Measurements from ENCODE around the gene GMPR2. TPM values are rescaled to one million over a fixed set of nuclear protein-coding genes. Genes with fewer than 3 reads are reported as not detected.

Gene GMPR2
- total RNA-seq, 1 experiment from 2014 or later, result 76.9 TPM

DNA sequence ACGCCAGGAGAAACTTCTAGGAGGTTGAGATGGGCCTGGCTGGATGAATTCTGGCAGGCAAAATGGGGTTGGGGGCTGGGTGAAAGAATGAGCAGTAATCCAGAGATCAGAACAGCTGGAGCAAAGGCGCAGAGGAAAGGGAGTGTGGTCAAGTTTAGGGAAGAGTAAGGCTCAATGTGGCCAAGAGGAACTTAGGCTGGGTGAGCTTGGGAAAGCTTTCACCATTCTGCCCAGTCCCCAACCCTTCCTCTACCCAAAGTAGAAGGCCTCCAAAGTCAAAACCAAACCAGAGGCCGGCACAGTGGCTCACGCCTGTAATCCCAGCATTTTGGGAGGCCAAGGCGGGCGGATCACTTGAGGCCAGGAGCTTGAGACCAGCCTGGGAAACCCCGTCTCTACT is 48.9 kb downstream of the GMPR2 start:
- H3K27me3 ChIP-seq (replicated peaks; ENCODE audit: control insufficient read depth, insufficient read depth, low read length), result no peaks in the 10 kb centered on the region
- no peaks in the 10 kb centered on the region for H3K9me3 Mint-ChIP-seq (ENCODE audit: unreplicated experiment)
- H3K4me1 Mint-ChIP-seq (ENCODE audit: low read depth, unreplicated experiment), result no peaks in the 10 kb centered on the region
- DNase-seq, result no peak
- TF ChIP-seq, protein P1, sequence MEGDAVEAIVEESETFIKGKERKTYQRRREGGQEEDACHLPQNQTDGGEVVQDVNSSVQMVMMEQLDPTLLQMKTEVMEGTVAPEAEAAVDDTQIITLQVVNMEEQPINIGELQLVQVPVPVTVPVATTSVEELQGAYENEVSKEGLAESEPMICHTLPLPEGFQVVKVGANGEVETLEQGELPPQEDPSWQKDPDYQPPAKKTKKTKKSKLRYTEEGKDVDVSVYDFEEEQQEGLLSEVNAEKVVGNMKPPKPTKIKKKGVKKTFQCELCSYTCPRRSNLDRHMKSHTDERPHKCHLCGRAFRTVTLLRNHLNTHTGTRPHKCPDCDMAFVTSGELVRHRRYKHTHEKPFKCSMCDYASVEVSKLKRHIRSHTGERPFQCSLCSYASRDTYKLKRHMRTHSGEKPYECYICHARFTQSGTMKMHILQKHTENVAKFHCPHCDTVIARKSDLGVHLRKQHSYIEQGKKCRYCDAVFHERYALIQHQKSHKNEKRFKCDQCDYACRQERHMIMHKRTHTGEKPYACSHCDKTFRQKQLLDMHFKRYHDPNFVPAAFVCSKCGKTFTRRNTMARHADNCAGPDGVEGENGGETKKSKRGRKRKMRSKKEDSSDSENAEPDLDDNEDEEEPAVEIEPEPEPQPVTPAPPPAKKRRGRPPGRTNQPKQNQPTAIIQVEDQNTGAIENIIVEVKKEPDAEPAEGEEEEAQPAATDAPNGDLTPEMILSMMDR (IDR thresholded peaks at IDR 0.05; ENCODE audit: insufficient read depth in 1 of 2, low read depth in 1 of 2, low read length in 1 of 2, severe bottlenecking in 1 of 2, unreplicated experiment in 1 of 2), result no peak
- H3K4me1 ChIP-seq, result no peaks in the 10 kb centered on the region
- ChIA-PET POLR2A (no interaction called here), CTCF (no interaction called here)
- H3K4me3 ChIP-seq (ENCODE audit: low read depth, low read length), result no peak overlapping the region
- H3K9me3 ChIP-seq, result no peaks in the 10 kb centered on the region
- intact Hi-C loops (cut with micrococcal nuclease; ENCODE audit: unreplicated experiment), result no loop called here
- H3K4me3 Mint-ChIP-seq (ENCODE audit: unreplicated experiment), result no peak overlapping the region
- H3K27ac Mint-ChIP-seq (ENCODE audit: unreplicated experiment), result no peak overlapping the region
- no TSS peak for BruUV-seq (replicated peaks)
- no peaks in the 10 kb centered on the region for H3K36me3 ChIP-seq (ENCODE audit: control insufficient read depth, insufficient read depth, low read length)
- H3K27me3 Mint-ChIP-seq (ENCODE audit: insufficient read depth, unreplicated experiment), result no peaks in the 10 kb centered on the region
- H3K36me3 Mint-ChIP-seq (ENCODE audit: insufficient read depth, unreplicated experiment), result no peaks in the 10 kb centered on the region

DNA sequence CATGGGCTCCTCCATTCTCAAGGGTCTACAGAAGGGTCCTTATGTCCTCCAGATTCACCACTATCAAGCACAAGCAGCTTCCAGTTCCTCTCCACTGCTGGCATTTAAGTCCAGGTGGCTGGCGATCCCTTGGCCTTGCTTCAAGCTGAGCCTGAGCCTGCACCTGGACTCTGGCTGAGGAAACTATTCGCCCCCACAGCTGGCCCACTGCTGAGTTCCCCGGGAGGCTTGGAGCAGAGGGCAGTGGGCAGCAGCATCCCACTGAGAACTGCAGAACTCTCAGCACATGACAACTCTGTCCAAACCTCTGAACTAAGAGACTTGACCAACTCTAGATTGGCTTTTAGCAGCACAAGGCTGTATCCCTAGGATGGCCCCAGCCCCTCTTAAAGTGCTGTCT is 50.0 kb downstream of the GMPR2 start:
- Mint-ChIP-seq H3K36me3 (ENCODE audit: insufficient read depth, unreplicated experiment) (no peaks in the 10 kb centered on the region), H3K4me3 (ENCODE audit: unreplicated experiment) (no peak overlapping the region), H3K27ac (ENCODE audit: unreplicated experiment) (no peak overlapping the region), H3K4me1 (ENCODE audit: low read depth, unreplicated experiment) (no peaks in the 10 kb centered on the region), H3K27me3 (ENCODE audit: insufficient read depth, unreplicated experiment) (no peaks in the 10 kb centered on the region), H3K9me3 (ENCODE audit: unreplicated experiment) (no peaks in the 10 kb centered on the region)
- Histone ChIP-seq H3K9me3 (no peaks in the 10 kb centered on the region), H3K27me3 (replicated peaks; ENCODE audit: control insufficient read depth, insufficient read depth, low read length) (no peaks in the 10 kb centered on the region), H3K4me3 (ENCODE audit: low read depth, low read length) (no peak overlapping the region), H3K36me3 (ENCODE audit: control insufficient read depth, insufficient read depth, low read length) (no peaks in the 10 kb centered on the region), H3K4me1 (no peaks in the 10 kb centered on the region)
- TF ChIP-seq, protein P1 (IDR thresholded peaks at IDR 0.05; ENCODE audit: insufficient read depth in 1 of 2, low read depth in 1 of 2, low read length in 1 of 2, severe bottlenecking in 1 of 2, unreplicated experiment in 1 of 2), result no peak
- POLR2A ChIA-PET, result no interaction called here
- CTCF ChIA-PET, result no interaction called here
- DNase-seq, result no peak
- intact Hi-C loops (cut with micrococcal nuclease; ENCODE audit: unreplicated experiment), result no loop called here
- BruUV-seq (replicated peaks), result no TSS peak

DNA sequence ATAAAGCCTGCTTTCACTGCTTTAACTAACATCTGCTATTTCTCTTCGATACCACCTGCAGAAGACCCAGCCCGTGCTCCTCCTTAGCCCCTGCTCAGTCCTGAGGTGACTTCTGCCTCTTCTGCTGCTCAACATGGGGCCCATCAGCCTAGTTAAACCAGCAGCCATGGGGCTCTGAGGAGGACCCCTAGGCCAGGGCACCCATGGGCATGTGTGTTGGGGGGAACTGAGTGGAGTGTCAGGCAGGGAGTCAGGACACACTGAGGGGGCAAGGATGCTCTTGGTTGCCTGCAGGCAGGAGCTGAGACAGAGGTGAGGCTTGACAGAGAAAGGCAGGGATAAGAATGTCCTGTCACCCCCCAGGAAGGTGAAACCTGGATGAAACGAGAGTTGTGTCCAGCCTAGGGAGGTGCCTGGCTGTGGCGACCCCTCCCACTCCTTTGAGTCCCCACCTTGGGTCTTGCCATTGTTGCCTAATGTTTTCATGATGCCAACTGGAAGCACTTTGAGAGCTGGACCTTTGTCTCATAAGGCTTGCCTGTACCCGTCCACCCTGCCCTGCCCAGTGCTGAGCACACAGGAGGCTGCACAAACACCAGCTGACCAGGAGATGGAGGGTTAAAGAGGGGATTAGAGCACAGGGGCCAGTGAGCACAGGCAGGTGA is 51.2 kb downstream of the GMPR2 start:
- no peak for DNase-seq
- Mint-ChIP-seq H3K9me3 (ENCODE audit: unreplicated experiment) (no peaks in the 10 kb centered on the region), H3K36me3 (ENCODE audit: insufficient read depth, unreplicated experiment) (no peaks in the 10 kb centered on the region), H3K27me3 (ENCODE audit: insufficient read depth, unreplicated experiment) (no peaks in the 10 kb centered on the region), H3K4me3 (ENCODE audit: unreplicated experiment) (no peak overlapping the region), H3K4me1 (ENCODE audit: low read depth, unreplicated experiment) (no peaks in the 10 kb centered on the region), H3K27ac (ENCODE audit: unreplicated experiment) (no peak overlapping the region)
- ChIA-PET CTCF (no interaction called here), POLR2A (interaction anchor here (0.6 kb wide), 1 partner anchor 40 kb away, joined by 5 read pairs; no protein-coding TSS in a partner anchor)
- H3K9me3 ChIP-seq, result no peaks in the 10 kb centered on the region
- intact Hi-C loops (cut with micrococcal nuclease; ENCODE audit: unreplicated experiment), result no loop called here
- TF ChIP-seq, protein P1 (IDR thresholded peaks at IDR 0.05; ENCODE audit: insufficient read depth in 1 of 2, low read depth in 1 of 2, low read length in 1 of 2, severe bottlenecking in 1 of 2, unreplicated experiment in 1 of 2), result no peak
- BruUV-seq (replicated peaks), result no TSS peak
- H3K4me3 ChIP-seq (ENCODE audit: low read depth, low read length), result no peak overlapping the region
- H3K4me1 ChIP-seq, result no peaks in the 10 kb centered on the region
- H3K27me3 ChIP-seq (replicated peaks; ENCODE audit: control insufficient read depth, insufficient read depth, low read length), result no peaks in the 10 kb centered on the region
- no peaks in the 10 kb centered on the region for H3K36me3 ChIP-seq (ENCODE audit: control insufficient read depth, insufficient read depth, low read length)

Data from Caco-2 (cell line).